LNCaP clone FGC (cell line): ENCODE results near the gene GPR42.

Source experiments
- DNase-seq: peaks from one replicate; pipeline ENCODE4 v3.0.0-alpha.2; 2011; ENCODE audit warnings: low read depth
- H3K4me3 ChIP-seq: 2 replicates; pipeline ENCODE4 v1.5.1; 2011; ENCODE audit warnings: mild to moderate bottlenecking, low read depth, low read length, control low read depth
- CTCF ChIP-seq: IDR thresholded peaks from 2 replicates; pipeline ENCODE4 v1.5.1; 2012; ENCODE audit warnings: mild to moderate bottlenecking; ENCODE audit not compliant: control insufficient read depth, insufficient read depth; ENCODE audit errors: extremely low read depth

GPR42 gene

DNA sequence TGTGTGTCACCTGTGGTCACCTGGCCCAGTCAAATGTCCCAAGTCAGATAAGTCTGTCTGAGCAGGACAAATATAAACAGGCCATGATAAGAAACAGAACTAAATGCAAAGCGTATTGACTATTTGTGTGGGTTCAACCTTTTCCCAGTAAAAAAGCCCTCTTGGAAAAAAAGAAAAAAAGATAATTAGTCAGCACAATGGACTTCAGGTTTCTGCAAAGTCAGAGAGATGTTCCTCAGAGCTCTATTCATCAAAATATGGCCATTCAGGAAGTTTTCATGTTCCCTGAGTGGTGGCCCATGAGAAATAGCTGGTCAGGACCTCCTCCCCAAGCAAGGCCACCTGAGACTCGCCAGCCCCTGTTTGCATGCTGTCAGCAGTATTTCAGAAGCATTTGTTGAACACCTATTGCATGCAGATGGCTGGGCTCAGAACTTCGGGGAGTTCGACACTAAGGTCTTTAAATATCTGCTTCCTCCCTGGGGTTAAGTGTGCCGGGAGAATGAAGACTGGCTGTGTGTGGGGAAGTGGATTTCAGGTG, 9.9 kb upstream of the GPR42 start:
- no peak for TF ChIP-seq CTCF
- DNase-seq, result no peak
- H3K4me3 ChIP-seq, result no peak overlapping the region

GRCh38 chr19:35362261-35363000, 8.4 kb upstream of the GPR42 start:
- DNase-seq, result no peak
- TF ChIP-seq CTCF, result no peak

GRCh38 chr19:35363001-35363590, 7.8 kb upstream of the GPR42 start:
- H3K4me3 ChIP-seq, result no peak overlapping the region
- TF ChIP-seq CTCF, result no peak

More at GRCh38 chr19:35362261-35363000, 8.4 kb upstream of the GPR42 start:
- no peak overlapping the region for H3K4me3 ChIP-seq

DNA sequence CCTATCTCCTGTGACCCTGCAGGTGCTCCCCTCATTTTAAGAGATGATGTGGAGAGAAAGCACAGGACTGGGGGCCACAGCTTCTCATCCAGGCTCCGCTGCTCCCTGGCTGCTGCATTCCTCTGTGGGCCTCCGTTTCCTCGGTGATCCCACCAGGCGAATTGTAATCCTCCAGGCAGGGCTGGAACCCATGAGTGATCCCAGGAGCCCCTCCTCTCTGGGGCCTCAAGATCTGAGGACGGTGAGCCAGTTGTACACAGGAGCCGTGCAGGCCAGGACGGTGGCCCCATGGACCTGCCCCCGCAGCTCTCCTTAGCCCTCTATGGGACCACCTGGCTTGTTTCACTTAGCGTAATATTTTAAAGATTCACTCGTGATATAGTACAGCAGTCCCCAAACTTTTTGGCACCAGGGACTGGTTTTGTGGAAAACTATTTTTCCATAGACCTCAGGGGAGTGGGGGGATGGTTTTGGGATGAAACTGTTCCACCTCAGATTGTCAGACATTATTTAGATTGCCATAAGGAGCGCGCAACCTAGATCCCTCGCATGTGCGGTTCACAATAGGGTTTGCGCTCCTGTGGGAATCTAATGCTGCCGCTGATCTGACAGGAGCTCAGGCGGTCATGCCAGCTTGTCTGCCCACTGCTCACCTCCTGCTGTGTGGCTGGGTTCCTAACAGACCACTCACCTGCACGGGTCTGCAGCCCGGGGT, 7.0 kb upstream of the GPR42 start:
- TF ChIP-seq CTCF, result no peak
- DNase-seq, result no peak
- no peak overlapping the region for H3K4me3 ChIP-seq

More at GRCh38 chr19:35363001-35363590, 7.8 kb upstream of the GPR42 start:
- DNase-seq, result no peak

DNA sequence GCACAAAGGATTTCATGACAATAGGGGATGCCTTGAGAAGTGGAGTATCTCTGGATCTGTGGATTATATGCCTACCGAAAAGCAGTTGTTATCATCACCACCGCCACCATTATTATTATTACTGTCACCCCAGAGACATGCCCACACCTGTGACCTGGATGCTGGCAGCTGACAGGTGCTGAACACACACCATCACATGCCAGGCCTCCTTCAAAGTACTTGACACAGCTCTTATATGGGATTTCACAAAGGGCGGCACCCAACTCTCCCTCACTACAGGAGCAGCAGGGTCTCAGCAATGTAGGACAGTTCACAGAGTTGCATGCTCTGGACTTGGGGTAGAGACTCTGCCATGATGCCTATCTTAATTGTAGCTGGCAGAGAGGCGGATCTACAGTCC, 5.6 kb upstream of the GPR42 start:
- no peak for TF ChIP-seq CTCF
- no peak for DNase-seq
- H3K4me3 ChIP-seq, result no peak overlapping the region

- TF ChIP-seq CTCF, result no peak
- H3K4me3 ChIP-seq, result no peak overlapping the region
- no peak for DNase-seq
Observed at GRCh38 chr19:35368378-35368777, 2.5 kb upstream of the GPR42 start.
